Body of pancreas (tissue), 4 donors: ENCODE results near the gene CCSER2. TPM values are rescaled to one million over a fixed set of nuclear protein-coding genes. Genes with fewer than 3 reads are reported as not detected.

ENCODE experiments used
- ATAC-seq: fragments of 150-250 bp; one replicate; pipeline ENCODE4 v1.9.1; 2016
- DNase-seq, 4 donors: peaks; one replicate each; pipeline ENCODE4 v3.0.0-alpha.2; 2019
- H3K27ac ChIP-seq, 4 donors: fragments of 200-600 bp; sonication (generic); 1 replicate in 3 of 4; 2 replicates in 1 of 4; pipeline versions ENCODE4 v1.5.1 to v1.6.1; 2016 to 2019; ENCODE audit warnings: mild to moderate bottlenecking in 1 of 4, mixed read lengths in 1 of 4, moderate library complexity in 1 of 4
- H3K27me3 ChIP-seq, 2 donors: fragments of 200-600 bp; sonication (generic); one replicate each; pipeline ENCODE4 v1.6.0; 2016; ENCODE audit warnings: mild to moderate bottlenecking in 1 of 2
- H3K36me3 ChIP-seq, 2 donors: fragments of 200-600 bp; sonication (generic); replicated peaks in 1 of 2; 2 replicates each; pipeline ENCODE4 v1.5.1; 2016; ENCODE audit warnings: low read depth in 2 of 2; ENCODE audit not compliant: insufficient read depth in 1 of 2
- H3K4me1 ChIP-seq: fragments of 200-600 bp; sonication (generic); one replicate; pipeline ENCODE4 v1.6.0; 2016
- H3K4me3 ChIP-seq, 2 donors: fragments of 200-600 bp; sonication (generic); 1 replicate in 1 of 2; 2 replicates in 1 of 2; pipeline ENCODE4 v1.5.1; 2016 to 2019
- H3K9me3 ChIP-seq, 3 donors: fragments of 200-600 bp; sonication (generic); 1 replicate in 2 of 3; 2 replicates in 1 of 3; pipeline ENCODE4 v1.5.1; 2016
- POLR2A ChIP-seq, 3 donors: fragments of 450-650 bp; IDR thresholded peaks; one replicate each; pipeline ENCODE4 v1.6.1; 2016; ENCODE audit warnings: antibody characterized with exemption in 3 of 3, mild to moderate bottlenecking in 2 of 3
- WGBS, 2 donors: methylation state at CpG; one replicate each; pipeline ENCODE4 v1.1.5; 2017; 5-methylcytosine and 5-hydroxymethylcytosine counted together
- intact Hi-C: fragments of 100-400 bp; cut with DNase I; formaldehyde crosslinking; loops from one replicate; pipeline ENCODE4 v1.15.1; 2023
- total RNA-seq, 2 donors: library from RNA; depleted of rRNA; stranded (reverse); fragments of >200 nt; gene quantifications; one replicate each; pipeline ENCODE4 v1.1.0, GENCODE V29; 2016
- TF ChIP-seq, protein P1 (sequence below), 7 experiments: fragments of 450-650 bp in 4 of 7; fragments of 200-600 bp in 3 of 7; sonication (generic) in 3 of 7; IDR thresholded peaks; one replicate each; pipeline ENCODE4 v1.5.1; 2016 to 2019; ENCODE audit warnings: antibody characterized with exemption in 7 of 7

The CCSER2 gene
- total RNA-seq, 2 donors from 2014 or later = 14.5 to 20.0 TPM

- Histone ChIP-seq H3K27me3 (no peaks in the 10 kb centered on the region), H3K9me3 (no peaks in the 10 kb centered on the region), H3K4me1 (no peaks in the 10 kb centered on the region), H3K36me3 (no peaks in the 10 kb centered on the region), H3K27ac (no peak overlapping the region), H3K4me3 (no peak overlapping the region)
- intact Hi-C loops = no loop called here
- WGBS, 2 donors = 72 to 88% methylated on average over 6 of the region's 6 CpGs
- DNase-seq = no peak
- ATAC-seq = no peak
- TF ChIP-seq POLR2A (IDR thresholded peaks at IDR 0.05) = no peak
- TF ChIP-seq, protein P1, sequence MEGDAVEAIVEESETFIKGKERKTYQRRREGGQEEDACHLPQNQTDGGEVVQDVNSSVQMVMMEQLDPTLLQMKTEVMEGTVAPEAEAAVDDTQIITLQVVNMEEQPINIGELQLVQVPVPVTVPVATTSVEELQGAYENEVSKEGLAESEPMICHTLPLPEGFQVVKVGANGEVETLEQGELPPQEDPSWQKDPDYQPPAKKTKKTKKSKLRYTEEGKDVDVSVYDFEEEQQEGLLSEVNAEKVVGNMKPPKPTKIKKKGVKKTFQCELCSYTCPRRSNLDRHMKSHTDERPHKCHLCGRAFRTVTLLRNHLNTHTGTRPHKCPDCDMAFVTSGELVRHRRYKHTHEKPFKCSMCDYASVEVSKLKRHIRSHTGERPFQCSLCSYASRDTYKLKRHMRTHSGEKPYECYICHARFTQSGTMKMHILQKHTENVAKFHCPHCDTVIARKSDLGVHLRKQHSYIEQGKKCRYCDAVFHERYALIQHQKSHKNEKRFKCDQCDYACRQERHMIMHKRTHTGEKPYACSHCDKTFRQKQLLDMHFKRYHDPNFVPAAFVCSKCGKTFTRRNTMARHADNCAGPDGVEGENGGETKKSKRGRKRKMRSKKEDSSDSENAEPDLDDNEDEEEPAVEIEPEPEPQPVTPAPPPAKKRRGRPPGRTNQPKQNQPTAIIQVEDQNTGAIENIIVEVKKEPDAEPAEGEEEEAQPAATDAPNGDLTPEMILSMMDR (IDR thresholded peaks at IDR 0.05) = no peak
These were observed 223.2 kb downstream of the CCSER2 start for GRCh38 chr10:84551437-84552120.

- intact Hi-C loops = no loop called here
- no peaks in the 10 kb centered on the region for H3K27me3 ChIP-seq
- no peaks in the 10 kb centered on the region for H3K36me3 ChIP-seq
- DNase-seq (no peak), ATAC-seq (no peak)
- no peak for TF ChIP-seq POLR2A (IDR thresholded peaks at IDR 0.05)
- TF ChIP-seq, protein P1 (IDR thresholded peaks at IDR 0.05) = no peak
- H3K27ac ChIP-seq = no peak overlapping the region
- 85 to 86% methylated on average over 3 of the region's 3 CpGs for WGBS, 2 donors
- no peaks in the 10 kb centered on the region for H3K4me1 ChIP-seq
- H3K9me3 ChIP-seq = no peaks in the 10 kb centered on the region
- H3K4me3 ChIP-seq = no peak overlapping the region
These were observed 224.1 kb downstream of the CCSER2 start for GRCh38 chr10:84552478-84552877.

DNA sequence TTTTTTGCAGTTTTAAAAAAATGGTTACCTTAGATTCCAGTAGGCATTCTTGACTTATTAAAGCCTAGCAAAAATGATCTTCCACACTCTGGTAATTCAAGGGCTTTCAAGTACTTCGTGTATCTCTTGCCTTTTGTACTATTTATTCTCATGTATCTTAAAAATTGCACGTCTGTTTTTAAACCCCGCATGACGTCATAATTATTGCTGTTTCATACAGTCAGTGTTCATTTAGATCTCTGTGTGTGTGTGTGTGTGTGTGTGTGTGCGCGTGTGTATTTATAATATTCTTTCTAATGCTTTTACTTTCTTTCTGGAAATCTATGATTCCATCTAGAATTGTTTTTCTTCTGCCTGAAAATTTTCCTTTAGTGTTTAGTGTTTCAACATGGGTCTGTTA is 234.2 kb downstream of the CCSER2 start:
- Histone ChIP-seq H3K4me3 (no peak overlapping the region), H3K27ac (no peak overlapping the region), H3K27me3 (no peaks in the 10 kb centered on the region), H3K4me1 (no peaks in the 10 kb centered on the region), H3K9me3 (no peaks in the 10 kb centered on the region), H3K36me3 (no peaks in the 10 kb centered on the region)
- TF ChIP-seq POLR2A (IDR thresholded peaks at IDR 0.05) = no peak
- TF ChIP-seq, protein P1 (IDR thresholded peaks at IDR 0.05) = no peak
- DNase-seq = no peak
- WGBS, 2 donors = 66 to 71% methylated on average over 6 of the region's 6 CpGs
- ATAC-seq = no peak
- intact Hi-C loops = no loop called here

DNA sequence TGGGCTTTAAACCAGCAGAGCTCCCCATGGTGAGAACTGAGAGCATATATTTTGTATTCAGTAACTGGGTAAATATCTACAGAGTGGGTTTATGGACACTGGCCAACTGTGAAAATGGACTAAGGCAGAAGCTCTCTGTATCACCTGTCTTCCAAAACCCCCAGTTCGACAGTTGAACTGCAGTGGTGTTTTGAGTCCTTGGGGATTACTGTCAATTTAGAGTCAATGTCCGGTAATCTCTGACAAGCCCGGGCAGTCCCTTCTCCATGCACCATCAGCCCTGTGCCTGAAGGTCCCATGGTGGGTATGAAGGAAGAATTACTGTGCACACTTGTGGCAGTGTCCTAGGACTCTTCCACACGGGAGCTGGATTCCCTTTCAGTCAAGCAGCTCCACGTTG is 235.0 kb downstream of the CCSER2 start:
- WGBS, 2 donors = 56% methylated on average over 5 of the region's 5 CpGs
- TF ChIP-seq, protein P1 (IDR thresholded peaks at IDR 0.05) = no peak
- no peak for TF ChIP-seq POLR2A (IDR thresholded peaks at IDR 0.05)
- H3K4me3 ChIP-seq = no peak overlapping the region
- H3K36me3 ChIP-seq = no peaks in the 10 kb centered on the region
- H3K27ac ChIP-seq = no peak overlapping the region
- ATAC-seq (no peak), DNase-seq (no peak)
- H3K27me3 ChIP-seq = no peaks in the 10 kb centered on the region
- H3K9me3 ChIP-seq = no peaks in the 10 kb centered on the region
- intact Hi-C loops = no loop called here
- H3K4me1 ChIP-seq = no peaks in the 10 kb centered on the region

- no peak overlapping the region for H3K27ac ChIP-seq
- H3K36me3 ChIP-seq = no peaks in the 10 kb centered on the region
- intact Hi-C loops = no loop called here
- WGBS, 2 donors = 41 to 44% methylated on average over 4 of the region's 4 CpGs
- ATAC-seq (no peak), DNase-seq (no peak)
- H3K9me3 ChIP-seq = no peaks in the 10 kb centered on the region
- H3K4me1 ChIP-seq = no peaks in the 10 kb centered on the region
- H3K27me3 ChIP-seq = no peaks in the 10 kb centered on the region
- no peak for TF ChIP-seq POLR2A (IDR thresholded peaks at IDR 0.05)
- TF ChIP-seq, protein P1 (IDR thresholded peaks at IDR 0.05) = no peak
- H3K4me3 ChIP-seq = no peak overlapping the region
These were observed 235.5 kb downstream of the CCSER2 start for GRCh38 chr10:84563868-84564267.
